Adrenal gland (tissue), 12 donors: Measurements from ENCODE around the gene FBXO8. TPM values are rescaled to one million over a fixed set of nuclear protein-coding genes. Genes with fewer than 3 reads are reported as not detected.

Experiments
- DNase-seq, 7 donors: peaks; one replicate each; pipeline ENCODE4 v3.0.0-alpha.2; 2019 to 2020
- H3K27ac ChIP-seq, 5 donors: fragments of 200-600 bp; sonication (generic) in 4 of 5; 1 replicate in 3 of 5; 2 replicates in 2 of 5; pipeline versions ENCODE4 v1.5.1 to v1.8.0; 2016 to 2020; ENCODE audit warnings: mild to moderate bottlenecking in 1 of 5
- H3K27me3 ChIP-seq: fragments of 200-600 bp; 2 replicates; pipeline ENCODE4 v1.8.0; 2021
- H3K36me3 ChIP-seq, 2 donors: fragments of 200-600 bp; replicated peaks in 1 of 2; 1 replicate in 1 of 2; 2 replicates in 1 of 2; pipeline versions ENCODE4 v1.5.1 to v1.8.0; 2018 to 2022
- H3K4me1 ChIP-seq, 2 donors: fragments of 200-600 bp; replicated peaks in 1 of 2; 1 replicate in 1 of 2; 2 replicates in 1 of 2; pipeline versions ENCODE4 v1.5.1 to v1.8.0; 2018 to 2021
- H3K4me3 ChIP-seq, 4 donors: fragments of 200-600 bp; sonication (generic) in 3 of 4; one replicate each; pipeline ENCODE4 v1.5.1; 2016 to 2018
- H3K9me3 ChIP-seq, 3 donors: fragments of 200-600 bp; sonication (generic) in 1 of 3; replicated peaks in 1 of 3; 1 replicate in 2 of 3; 2 replicates in 1 of 3; pipeline versions ENCODE4 v1.5.1 to v1.8.0; 2016 to 2021
- POLR2A ChIP-seq, 2 donors: fragments of 450-650 bp; IDR thresholded peaks; one replicate each; pipeline ENCODE4 v1.6.1; 2017; ENCODE audit warnings: antibody characterized with exemption in 2 of 2, mild to moderate bottlenecking in 2 of 2, moderate library complexity in 1 of 2
- WGBS, 4 donors: extraction: QIAGEN DNeasy Blood & Tissue Kit in 2 of 4; methylation state at CpG; one replicate each; pipeline versions ENCODE4 v1.1.5 to v1.1.7; 2013 to 2017; 5-methylcytosine and 5-hydroxymethylcytosine counted together
- intact Hi-C, 2 donors: fragments of 100-400 bp; cut with DNase I; formaldehyde crosslinking; loops; one replicate each; pipeline versions ENCODE4 v1.14.1 to v1.15.0; 2022 to 2023
- polyA plus RNA-seq, 3 donors: library from polyadenylated mRNA; stranded (reverse); fragments of 200-250 nt in 2 of 3; fragments of 350-450 nt in 1 of 3; fragmentation: Illumina TruSeq in 1 of 3; extraction: RNeasy Lipid Tissue Mini Kit (QIAGEN cat#74804) in 1 of 3; gene quantifications; one replicate each; pipeline ENCODE4 v1.2.3, GENCODE V29; 2013 to 2014
- total RNA-seq, 9 donors: library from RNA; depleted of rRNA in 4 of 9; stranded (reverse); fragments of >200 nt in 4 of 9; fragments of 120-200 nt in 1 of 9; fragmentation: NEBNext Ultra II Directional in 1 of 9; extraction: Animal tissue kit (Norgen Biotek cat#: 25700) in 1 of 9; gene quantifications; one replicate each; pipeline versions ENCODE4 v1.1.0 to v1.2.4, GENCODE V29; 2013 to 2023
- TF ChIP-seq, protein P1 (sequence below), 6 experiments: fragments of 450-650 bp in 4 of 6; fragments of 200-600 bp in 2 of 6; sonication (generic) in 1 of 6; IDR thresholded peaks; 1 replicate in 5 of 6; 2 replicates in 1 of 6; pipeline versions ENCODE4 v1.5.1 to v1.8.0; 2016 to 2021; ENCODE audit warnings: antibody characterized with exemption in 6 of 6, mild to moderate bottlenecking in 2 of 6, moderate library complexity in 1 of 6
- donor health status: healthy with polysubstance abuse.
- donor health status: Bipolar disorder and iron deficiency.
- donor health status: DM: yes; HTN: yes; CAD: no.
- donor health status: DM: no; HTN: no; CAD: no.
- donor health status: DM: no; HTN: no; CAD: no.
- donor health status: DM: yes; HTN: yes; CAD: no.

Gene FBXO8
- total and polyA plus RNA-seq, 12 donors = 17.9 to 60.9 (median 37.5) TPM

GRCh38 chr4:174254613-174255012, 28.9 kb downstream of the FBXO8 start:
- H3K4me3 ChIP-seq = no peak overlapping the region

GRCh38 chr4:174252412-174252811, 31.1 kb downstream of the FBXO8 start:
- no peak overlapping the region for H3K4me3 ChIP-seq
- H3K4me1 ChIP-seq = peaks cover 10 to 28% of the 10 kb centered on the region in 2 donors
- H3K36me3 ChIP-seq = no peaks in the 10 kb centered on the region
- H3K9me3 ChIP-seq = no peaks in the 10 kb centered on the region
- intact Hi-C loops = no loop called here
- no peak for DNase-seq
- H3K27ac ChIP-seq = no peak overlapping the region
- no peaks in the 10 kb centered on the region for H3K27me3 ChIP-seq
- WGBS, 4 donors = 59 to 100% (median 87%) methylated on average over 2 of the region's 2 CpGs
- TF ChIP-seq, protein P1, sequence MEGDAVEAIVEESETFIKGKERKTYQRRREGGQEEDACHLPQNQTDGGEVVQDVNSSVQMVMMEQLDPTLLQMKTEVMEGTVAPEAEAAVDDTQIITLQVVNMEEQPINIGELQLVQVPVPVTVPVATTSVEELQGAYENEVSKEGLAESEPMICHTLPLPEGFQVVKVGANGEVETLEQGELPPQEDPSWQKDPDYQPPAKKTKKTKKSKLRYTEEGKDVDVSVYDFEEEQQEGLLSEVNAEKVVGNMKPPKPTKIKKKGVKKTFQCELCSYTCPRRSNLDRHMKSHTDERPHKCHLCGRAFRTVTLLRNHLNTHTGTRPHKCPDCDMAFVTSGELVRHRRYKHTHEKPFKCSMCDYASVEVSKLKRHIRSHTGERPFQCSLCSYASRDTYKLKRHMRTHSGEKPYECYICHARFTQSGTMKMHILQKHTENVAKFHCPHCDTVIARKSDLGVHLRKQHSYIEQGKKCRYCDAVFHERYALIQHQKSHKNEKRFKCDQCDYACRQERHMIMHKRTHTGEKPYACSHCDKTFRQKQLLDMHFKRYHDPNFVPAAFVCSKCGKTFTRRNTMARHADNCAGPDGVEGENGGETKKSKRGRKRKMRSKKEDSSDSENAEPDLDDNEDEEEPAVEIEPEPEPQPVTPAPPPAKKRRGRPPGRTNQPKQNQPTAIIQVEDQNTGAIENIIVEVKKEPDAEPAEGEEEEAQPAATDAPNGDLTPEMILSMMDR (IDR thresholded peaks at IDR 0.05) = no peak
- TF ChIP-seq POLR2A (IDR thresholded peaks at IDR 0.05) = no peak

More at GRCh38 chr4:174254613-174255012, 28.9 kb downstream of the FBXO8 start:
- H3K27me3 ChIP-seq = no peaks in the 10 kb centered on the region
- TF ChIP-seq, protein P1 (IDR thresholded peaks at IDR 0.05) = no peak
- TF ChIP-seq POLR2A (IDR thresholded peaks at IDR 0.05) = no peak
- no peak overlapping the region for H3K27ac ChIP-seq
- no peaks in the 10 kb centered on the region for H3K36me3 ChIP-seq
- peaks cover 0 to 11% of the 10 kb centered on the region in 2 donors for H3K4me1 ChIP-seq
- intact Hi-C loops = no loop called here
- DNase-seq = no peak
- H3K9me3 ChIP-seq = no peaks in the 10 kb centered on the region
- WGBS, 4 donors = 87 to 98% (median 90%) methylated on average over 1 of the region's 1 CpG

GRCh38 chr4:174248407-174248806, 35.1 kb downstream of the FBXO8 start:
- intact Hi-C loops = no loop called here
- no peaks in the 10 kb centered on the region for H3K27me3 ChIP-seq
- 40 to 47% (median 44%) methylated on average over 1 of the region's 1 CpG for WGBS, 4 donors
- no peaks in the 10 kb centered on the region for H3K9me3 ChIP-seq
- H3K4me1 ChIP-seq = peaks cover 10 to 18% of the 10 kb centered on the region in 2 donors
- H3K27ac ChIP-seq = no peak overlapping the region
- no peaks in the 10 kb centered on the region for H3K36me3 ChIP-seq
- TF ChIP-seq POLR2A (IDR thresholded peaks at IDR 0.05) = no peak
- TF ChIP-seq, protein P1 (IDR thresholded peaks at IDR 0.05) = no peak
- no peak overlapping the region for H3K4me3 ChIP-seq
- no peak for DNase-seq

- 95 to 99% (median 97%) methylated on average over 1 of the region's 1 CpG for WGBS, 4 donors
- no peaks in the 10 kb centered on the region for H3K36me3 ChIP-seq
Observed at GRCh38 chr4:174245714-174246113, 37.8 kb downstream of the FBXO8 start.

More at GRCh38 chr4:174245714-174246113, 37.8 kb downstream of the FBXO8 start:
- TF ChIP-seq, protein P1 (IDR thresholded peaks at IDR 0.05) = no peak
- no peak for TF ChIP-seq POLR2A (IDR thresholded peaks at IDR 0.05)
- no peak overlapping the region for H3K27ac ChIP-seq
- H3K4me3 ChIP-seq = no peak overlapping the region
- intact Hi-C loops = no loop called here
- no peaks in the 10 kb centered on the region for H3K9me3 ChIP-seq
- H3K4me1 ChIP-seq = peaks cover 10 to 18% of the 10 kb centered on the region in 2 donors
- no peak for DNase-seq
- no peaks in the 10 kb centered on the region for H3K27me3 ChIP-seq
